ENCODE measurements around the gene HOOK2. TPM values are rescaled to one million over a fixed set of nuclear protein-coding genes. Genes with fewer than 3 reads are reported as not detected.
A peak's percentile ranks its signal among the peaks of the same experiment; 100 is the strongest.

HOOK2 gene
- total RNA-seq, 4 donors from 2014 or later, result 138 to 387 (median 215) TPM

GRCh38 chr19:12757544-12758274, 17.6 kb downstream of the HOOK2 start:
- Histone ChIP-seq H3K4me1 (peaks cover 8 to 12% (median 11%) of the 10 kb centered on the region in 4 donors), H3K9me3 (no peaks in the 10 kb centered on the region), H3K36me3 (peaks cover 0 to 3% (median 0%) of the 10 kb centered on the region in 4 donors), H3K27ac (peak overlapping the region; percentile 26 to 60 (median 45)), H3K4me3 (peak overlapping the region in 3 of 4 donors; percentile 10 to 53 (median 26)), H3K27me3 (peaks cover 4% of the 10 kb centered on the region)
- peak; percentile 16 for TF ChIP-seq POLR2A (IDR thresholded peaks at IDR 0.05)
- peak; percentile 88 to 97 (median 92) for TF ChIP-seq CTCF (IDR thresholded peaks at IDR 0.05)
- no peak for TF ChIP-seq EP300 (IDR thresholded peaks at IDR 0.05; ENCODE audit: low read depth)
- TF ChIP-seq POLR2AphosphoS5 (IDR thresholded peaks at IDR 0.05), result peak in 1 of 3 donors; percentile 32
- in situ Hi-C loops (cut with MboI; ENCODE audit: low pct_ligation_motif_present in 1 of 4, low pct_unique_long_range_greater_than_20kb in 1 of 4, low sequenced_read_pairs in 3 of 4) (loop anchor here in 1 of 4 donors (10.0 kb wide), 1 partner anchor 87 kb away; no protein-coding TSS in a partner anchor), intact Hi-C loops (cut with DNase I; ENCODE audit: low total_unique reads) (no loop called here)
- peak; percentile 80 for DNase-seq
- 8 to 83% methylated on average over 1 to 46 of the region's 60 CpGs for WGBS, 2 donors (ENCODE audit: low coverage in 1 of 2)

DNA sequence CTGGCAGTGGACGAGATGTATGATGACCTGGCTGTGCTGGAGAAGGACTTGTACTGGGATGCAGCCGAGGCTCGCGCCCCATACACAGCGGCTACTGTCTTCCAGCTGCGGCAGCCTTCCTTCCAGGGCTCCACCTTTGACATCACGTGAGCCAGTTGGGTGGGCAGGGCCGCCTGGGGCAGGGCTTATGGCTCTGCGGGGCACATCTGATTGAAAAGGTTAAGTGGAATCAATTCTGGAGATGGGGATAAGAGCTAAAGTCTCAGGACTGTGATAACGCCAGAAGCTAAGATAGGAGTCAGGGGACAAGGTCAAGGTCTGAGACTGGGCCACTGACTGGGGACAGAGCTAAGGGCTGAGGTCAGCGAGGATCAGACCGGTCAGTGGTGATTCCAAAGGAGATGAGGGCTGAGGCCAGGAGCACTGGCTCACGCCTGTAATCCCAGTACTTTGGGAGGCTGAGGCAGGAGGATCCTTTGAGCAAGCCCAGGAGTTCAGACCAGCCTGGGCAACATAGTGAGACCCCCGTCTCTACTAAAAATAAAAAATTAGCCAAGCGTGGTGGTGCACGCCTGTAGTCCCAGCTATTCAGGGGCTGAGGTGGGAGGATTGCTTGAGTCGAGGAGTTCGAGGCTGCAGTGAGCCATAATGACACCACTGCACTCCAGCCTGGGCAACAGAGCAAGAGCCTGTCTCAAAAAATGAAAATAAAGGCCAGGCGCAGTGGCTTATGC, 19.0 kb downstream of the HOOK2 start:
- intact Hi-C loops (cut with DNase I; ENCODE audit: low total_unique reads), result no loop called here
- in situ Hi-C loops (cut with MboI; ENCODE audit: low pct_ligation_motif_present in 1 of 4, low pct_unique_long_range_greater_than_20kb in 1 of 4, low sequenced_read_pairs in 3 of 4), result loop anchor here in 1 of 4 donors (10.0 kb wide), 1 partner anchor 88 kb away; no protein-coding TSS in a partner anchor
- 71 to 83% methylated on average over 4 to 19 of the region's 19 CpGs for WGBS, 2 donors (ENCODE audit: low coverage in 1 of 2)
- Histone ChIP-seq H3K27ac (no peak overlapping the region), H3K4me3 (no peak overlapping the region), H3K9me3 (no peaks in the 10 kb centered on the region), H3K36me3 (no peaks in the 10 kb centered on the region), H3K27me3 (peaks cover 15% of the 10 kb centered on the region), H3K4me1 (peaks cover 8 to 12% (median 11%) of the 10 kb centered on the region in 4 donors)
- DNase-seq, result no peak
- TF ChIP-seq POLR2AphosphoS5 (IDR thresholded peaks at IDR 0.05) (no peak), CTCF (IDR thresholded peaks at IDR 0.05) (no peak), EP300 (IDR thresholded peaks at IDR 0.05; ENCODE audit: low read depth) (no peak), POLR2A (IDR thresholded peaks at IDR 0.05) (no peak)

- in situ Hi-C loops (cut with MboI; ENCODE audit: low pct_ligation_motif_present in 1 of 4, low pct_unique_long_range_greater_than_20kb in 1 of 4, low sequenced_read_pairs in 3 of 4), result loop anchor here in 1 of 4 donors (10.0 kb wide), 1 partner anchor 90 kb away; no protein-coding TSS in a partner anchor
- H3K27ac ChIP-seq, result no peak overlapping the region
- H3K4me1 ChIP-seq, result peaks cover 8 to 16% (median 12%) of the 10 kb centered on the region in 4 donors
- H3K4me3 ChIP-seq, result no peak overlapping the region
- H3K9me3 ChIP-seq, result no peaks in the 10 kb centered on the region
- WGBS, 2 donors (ENCODE audit: low coverage in 1 of 2), result 83% methylated on average over 49 of the region's 50 CpGs; no CpG with 5 or more reads in 1 of the 2 donors
- no peak for DNase-seq
- H3K27me3 ChIP-seq, result peaks cover 19% of the 10 kb centered on the region
- no peaks in the 10 kb centered on the region for H3K36me3 ChIP-seq
- TF ChIP-seq POLR2AphosphoS5 (IDR thresholded peaks at IDR 0.05) (no peak), POLR2A (IDR thresholded peaks at IDR 0.05) (no peak), EP300 (IDR thresholded peaks at IDR 0.05; ENCODE audit: low read depth) (no peak), CTCF (IDR thresholded peaks at IDR 0.05) (no peak)
- intact Hi-C loops (cut with DNase I; ENCODE audit: low total_unique reads), result no loop called here
Measured at GRCh38 chr19:12754465-12755196, 20.7 kb downstream of the HOOK2 start.

All from transverse colon (tissue), 4 donors.